Sigmoid colon (tissue), 3 donors: Measurements from ENCODE around the gene RILP.

ENCODE experiments used
- POLR2A ChIP-seq, 2 donors: fragments of 450-650 bp; IDR thresholded peaks; one replicate each; pipeline ENCODE4 v1.6.1; 2016; ENCODE audit warnings: antibody characterized with exemption in 2 of 2, mild to moderate bottlenecking in 2 of 2, moderate library complexity in 2 of 2
- TF ChIP-seq, protein P1 (sequence below), 4 experiments: fragments of 450-650 bp in 3 of 4; fragments of 200-600 bp in 1 of 4; IDR thresholded peaks; one replicate each; pipeline ENCODE4 v1.5.1; 2016 to 2019; ENCODE audit warnings: antibody characterized with exemption in 4 of 4, mild to moderate bottlenecking in 3 of 4, moderate library complexity in 2 of 4

DNA sequence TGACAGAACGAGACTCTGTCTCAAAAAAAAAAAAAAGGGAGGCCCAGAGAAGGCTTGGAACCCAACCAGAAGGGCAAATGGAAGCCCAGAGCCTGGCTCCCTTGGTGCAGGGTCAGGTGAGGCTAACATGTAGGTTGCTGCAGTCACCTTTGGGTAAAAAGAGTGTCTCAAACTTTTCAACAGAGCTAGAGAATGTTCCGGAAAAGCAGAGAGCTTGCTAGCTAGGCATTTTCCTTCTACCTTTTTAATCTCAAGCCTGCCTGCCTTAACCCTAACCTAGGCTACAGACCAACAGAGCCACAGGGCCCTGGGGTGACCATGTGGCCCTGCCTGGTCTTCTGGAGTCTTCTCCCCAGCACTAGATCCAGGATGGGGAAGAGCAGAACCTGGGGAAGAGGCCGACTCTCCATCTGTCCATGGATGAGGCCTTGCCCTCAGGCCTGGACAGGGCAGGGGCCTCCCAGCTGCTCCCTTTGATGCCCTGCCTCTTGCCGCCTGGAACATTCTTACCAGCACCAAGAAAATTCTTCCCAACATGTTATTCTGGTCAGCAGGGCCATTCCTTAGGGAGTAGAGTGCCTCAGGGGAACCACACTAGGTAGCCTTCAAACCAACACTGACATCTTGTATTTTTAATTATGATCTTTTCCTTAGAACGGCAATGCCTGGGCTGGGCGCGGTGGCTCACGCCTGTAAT lies 51.1 kb downstream of the RILP start:
- TF ChIP-seq POLR2A (IDR thresholded peaks at IDR 0.05) = no peak
- TF ChIP-seq, protein P1, sequence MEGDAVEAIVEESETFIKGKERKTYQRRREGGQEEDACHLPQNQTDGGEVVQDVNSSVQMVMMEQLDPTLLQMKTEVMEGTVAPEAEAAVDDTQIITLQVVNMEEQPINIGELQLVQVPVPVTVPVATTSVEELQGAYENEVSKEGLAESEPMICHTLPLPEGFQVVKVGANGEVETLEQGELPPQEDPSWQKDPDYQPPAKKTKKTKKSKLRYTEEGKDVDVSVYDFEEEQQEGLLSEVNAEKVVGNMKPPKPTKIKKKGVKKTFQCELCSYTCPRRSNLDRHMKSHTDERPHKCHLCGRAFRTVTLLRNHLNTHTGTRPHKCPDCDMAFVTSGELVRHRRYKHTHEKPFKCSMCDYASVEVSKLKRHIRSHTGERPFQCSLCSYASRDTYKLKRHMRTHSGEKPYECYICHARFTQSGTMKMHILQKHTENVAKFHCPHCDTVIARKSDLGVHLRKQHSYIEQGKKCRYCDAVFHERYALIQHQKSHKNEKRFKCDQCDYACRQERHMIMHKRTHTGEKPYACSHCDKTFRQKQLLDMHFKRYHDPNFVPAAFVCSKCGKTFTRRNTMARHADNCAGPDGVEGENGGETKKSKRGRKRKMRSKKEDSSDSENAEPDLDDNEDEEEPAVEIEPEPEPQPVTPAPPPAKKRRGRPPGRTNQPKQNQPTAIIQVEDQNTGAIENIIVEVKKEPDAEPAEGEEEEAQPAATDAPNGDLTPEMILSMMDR (IDR thresholded peaks at IDR 0.05) = no peak
